ENCODE data around the gene ACVR2B. TPM values are rescaled to one million over a fixed set of nuclear protein-coding genes. Genes with fewer than 3 reads are reported as not detected.

ACVR2B gene
- total and polyA plus RNA-seq, 2 donors (not counting 1 experiment from before 2014, with no cell fraction given) = 0.18 to 4.2 TPM

GRCh38 chr3:38482951-38483350 lies 29.3 kb downstream of the ACVR2B start:
- H2AFZ ChIP-seq (ENCODE audit: insufficient read depth, low read depth, low read length, poor library complexity, severe bottlenecking) = no peak overlapping the region
- no peak overlapping the region for H3K27ac ChIP-seq (ENCODE audit: low read length in 2 of 2)
- no peaks in the 10 kb centered on the region for H3K4me1 ChIP-seq (ENCODE audit: control insufficient read depth in 2 of 2, insufficient read depth in 2 of 2, low read length in 2 of 2)
- H4K20me1 ChIP-seq (ENCODE audit: control insufficient read depth, insufficient read depth, low read length, poor library complexity, severe bottlenecking) = no peaks in the 10 kb centered on the region
- H3K9ac ChIP-seq (ENCODE audit: low read length) = no peak overlapping the region
- no peak for DNase-seq
- Mint-ChIP-seq H3K9me3 (ENCODE audit: insufficient read depth) (no peaks in the 10 kb centered on the region), H3K4me1 (peaks cover 2% of the 10 kb centered on the region), H3K27me3 (no peaks in the 10 kb centered on the region), H3K4me3 (no peak overlapping the region), H3K27ac (no peak overlapping the region)
- H3K36me3 ChIP-seq (replicated peaks in 1 of 2; ENCODE audit: control extremely low read depth in 1 of 2, control insufficient read depth in 1 of 2, extremely low read depth in 1 of 2, insufficient read depth in 2 of 2, low read length in 1 of 2) = no peaks in the 10 kb centered on the region
- WGBS (ENCODE audit: insufficient coverage) = 98% methylated on average over 10 of the region's 10 CpGs
- intact Hi-C loops (cut with micrococcal nuclease) = no loop called here
- no peak for ATAC-seq (ENCODE audit: low read depth)
- POLR2A ChIA-PET = no interaction called here
- H3K4me2 ChIP-seq (replicated peaks; ENCODE audit: low read depth, low read length, poor library complexity, severe bottlenecking) = no peak overlapping the region
- CTCF ChIA-PET = interaction anchor here (2.0 kb wide), 1 partner anchor 627 kb away, joined by 6 read pairs; no protein-coding TSS in a partner anchor
- H3K79me2 ChIP-seq (ENCODE audit: control insufficient read depth, insufficient read depth, low read length) = no peaks in the 10 kb centered on the region
- no peak for TF ChIP-seq EZH2 (IDR thresholded peaks at IDR 0.05; ENCODE audit: borderline replicate concordance, insufficient read depth, low read depth, low read length, poor library complexity, severe bottlenecking)
- no peak for TF ChIP-seq CTCF (IDR thresholded peaks at IDR 0.05)
- H3K27me3 ChIP-seq (replicated peaks in 1 of 4; ENCODE audit: control extremely low read depth in 1 of 4, control insufficient read depth in 3 of 4, insufficient read depth in 4 of 4, low read length in 3 of 4) = no peaks in the 10 kb centered on the region
- H3K9me3 ChIP-seq (ENCODE audit: control extremely low read depth in 1 of 3, control insufficient read depth in 2 of 3, insufficient read depth in 1 of 3, low read length in 2 of 3) = no peaks in the 10 kb centered on the region
- H3K4me3 ChIP-seq (ENCODE audit: control extremely low read depth in 1 of 5, extremely low read depth in 1 of 5, insufficient read depth in 1 of 5, low read depth in 2 of 5, low read length in 4 of 5) = no peak overlapping the region

- no peak for ATAC-seq (ENCODE audit: low read depth)
- H3K9me3 ChIP-seq (ENCODE audit: control extremely low read depth in 1 of 3, control insufficient read depth in 2 of 3, insufficient read depth in 1 of 3, low read length in 2 of 3) = no peaks in the 10 kb centered on the region
- DNase-seq = no peak
- H3K27me3 Mint-ChIP-seq = no peaks in the 10 kb centered on the region
- H3K36me3 ChIP-seq (replicated peaks in 1 of 2; ENCODE audit: control extremely low read depth in 1 of 2, control insufficient read depth in 1 of 2, extremely low read depth in 1 of 2, insufficient read depth in 2 of 2, low read length in 1 of 2) = no peaks in the 10 kb centered on the region
- H3K4me1 Mint-ChIP-seq = peaks cover 2% of the 10 kb centered on the region
- no peaks in the 10 kb centered on the region for H4K20me1 ChIP-seq (ENCODE audit: control insufficient read depth, insufficient read depth, low read length, poor library complexity, severe bottlenecking)
- H3K27ac Mint-ChIP-seq = no peak overlapping the region
- no peak overlapping the region for H2AFZ ChIP-seq (ENCODE audit: insufficient read depth, low read depth, low read length, poor library complexity, severe bottlenecking)
- no peak overlapping the region for H3K27ac ChIP-seq (ENCODE audit: low read length in 2 of 2)
- no peak overlapping the region for H3K9ac ChIP-seq (ENCODE audit: low read length)
- no peak overlapping the region for H3K4me2 ChIP-seq (replicated peaks; ENCODE audit: low read depth, low read length, poor library complexity, severe bottlenecking)
- intact Hi-C loops (cut with micrococcal nuclease) = no loop called here
- H3K4me3 ChIP-seq (ENCODE audit: control extremely low read depth in 1 of 5, extremely low read depth in 1 of 5, insufficient read depth in 1 of 5, low read depth in 2 of 5, low read length in 4 of 5) = no peak overlapping the region
- H3K79me2 ChIP-seq (ENCODE audit: control insufficient read depth, insufficient read depth, low read length) = no peaks in the 10 kb centered on the region
- ChIA-PET POLR2A (no interaction called here), CTCF (no interaction called here)
- no peaks in the 10 kb centered on the region for H3K27me3 ChIP-seq (replicated peaks in 1 of 4; ENCODE audit: control extremely low read depth in 1 of 4, control insufficient read depth in 3 of 4, insufficient read depth in 4 of 4, low read length in 3 of 4)
- no peak overlapping the region for H3K4me3 Mint-ChIP-seq
- H3K9me3 Mint-ChIP-seq (ENCODE audit: insufficient read depth) = no peaks in the 10 kb centered on the region
- no peaks in the 10 kb centered on the region for H3K4me1 ChIP-seq (ENCODE audit: control insufficient read depth in 2 of 2, insufficient read depth in 2 of 2, low read length in 2 of 2)
- 46% methylated on average over 2 of the region's 3 CpGs for WGBS (ENCODE audit: insufficient coverage)
- TF ChIP-seq EZH2 (IDR thresholded peaks at IDR 0.05; ENCODE audit: borderline replicate concordance, insufficient read depth, low read depth, low read length, poor library complexity, severe bottlenecking) = no peak
- no peak for TF ChIP-seq CTCF (IDR thresholded peaks at IDR 0.05)
Measured at GRCh38 chr3:38487323-38487722, 33.6 kb downstream of the ACVR2B start.
